SK-N-MC (cell line): Measurements from ENCODE around the gene LPCAT3.

Experiments used
- DNase-seq: peaks from one replicate; pipeline ENCODE4 v3.0.0-alpha.2; 2011; ENCODE audit warnings: low read depth, low spot score
- H3K27ac ChIP-seq: fragments of 200-600 bp; sonication (generic); 2 replicates; pipeline ENCODE4 v1.5.1; 2016; ENCODE audit warnings: mixed run types
- H3K36me3 ChIP-seq: fragments of 200-600 bp; sonication (generic); 2 replicates; pipeline ENCODE4 v1.6.1; 2017; ENCODE audit warnings: antibody characterized with exemption, low read length, mixed read lengths; ENCODE audit not compliant: insufficient read depth
- H3K4me3 ChIP-seq: fragments of 200-600 bp; sonication (generic); 2 replicates; pipeline ENCODE4 v1.5.1; 2016
- H3K9ac ChIP-seq: fragments of 200-600 bp; sonication (generic); 2 replicates; pipeline ENCODE4 v1.8.0; 2017; ENCODE audit warnings: mixed run types, mixed read lengths; ENCODE audit not compliant: insufficient read length
- H3K9me3 ChIP-seq: fragments of 200-600 bp; sonication (generic); 2 replicates; pipeline ENCODE4 v1.6.1; 2017; ENCODE audit warnings: low read depth, mild to moderate bottlenecking, antibody characterized with exemption, low read length, moderate library complexity, mixed read lengths
- EZH2 ChIP-seq: fragments of 200-600 bp; sonication (generic); IDR thresholded peaks from one replicate; pipeline ENCODE4 v1.6.1; 2017; ENCODE audit warnings: antibody characterized with exemption
- FOXP2 ChIP-seq: optimal IDR thresholded peaks from 2 replicates; pipeline ENCODE3; 2011; ENCODE audit warnings: mild to moderate bottlenecking, moderate library complexity; ENCODE audit not compliant: insufficient read depth; ENCODE audit errors: extremely low read length, control extremely low read depth
- POLR2AphosphoS5 ChIP-seq: IDR thresholded peaks from 2 replicates; pipeline ENCODE4 v1.6.1; 2012; ENCODE audit warnings: mild to moderate bottlenecking, low read depth, low read length, borderline replicate concordance

LPCAT3 gene

GRCh38 chr12:6987956-6988553, 30.2 kb downstream of the LPCAT3 start:
- DNase-seq = no peak
- Histone ChIP-seq H3K36me3 (peaks cover 39% of the 10 kb centered on the region), H3K9ac (no peak overlapping the region), H3K4me3 (no peak overlapping the region), H3K9me3 (no peaks in the 10 kb centered on the region), H3K27ac (no peak overlapping the region)
- no peak for TF ChIP-seq FOXP2
- no peak for TF ChIP-seq POLR2AphosphoS5
- TF ChIP-seq EZH2 = no peak

GRCh38 chr12:6982532-6982931, 35.7 kb downstream of the LPCAT3 start:
- TF ChIP-seq POLR2AphosphoS5 = no peak
- TF ChIP-seq EZH2 = no peak
- TF ChIP-seq FOXP2 = no peak
- Histone ChIP-seq H3K4me3 (no peak overlapping the region), H3K36me3 (peaks cover 54% of the 10 kb centered on the region), H3K27ac (no peak overlapping the region), H3K9me3 (no peaks in the 10 kb centered on the region), H3K9ac (no peak overlapping the region)
- no peak for DNase-seq

GRCh38 chr12:6981152-6982052, 36.9 kb downstream of the LPCAT3 start:
- no peak overlapping the region for H3K4me3 ChIP-seq
- no peak for TF ChIP-seq EZH2
- no peak for DNase-seq
- H3K36me3 ChIP-seq = peaks cover 64% of the 10 kb centered on the region
- no peak overlapping the region for H3K9ac ChIP-seq
- H3K27ac ChIP-seq = no peak overlapping the region
- H3K9me3 ChIP-seq = no peaks in the 10 kb centered on the region

GRCh38 chr12:6980740-6981139, 37.5 kb downstream of the LPCAT3 start:
- peaks cover 69% of the 10 kb centered on the region for H3K36me3 ChIP-seq

GRCh38 chr12:6980075-6980474, 38.2 kb downstream of the LPCAT3 start:
- Histone ChIP-seq H3K27ac (no peak overlapping the region), H3K9ac (no peak overlapping the region), H3K4me3 (no peak overlapping the region), H3K36me3 (peaks cover 76% of the 10 kb centered on the region), H3K9me3 (no peaks in the 10 kb centered on the region)
- TF ChIP-seq FOXP2 = no peak
- no peak for TF ChIP-seq EZH2
- no peak for TF ChIP-seq POLR2AphosphoS5
- no peak for DNase-seq

More at GRCh38 chr12:6980740-6981139, 37.5 kb downstream of the LPCAT3 start:
- DNase-seq = no peak
- Histone ChIP-seq H3K9ac (no peak overlapping the region), H3K4me3 (no peak overlapping the region), H3K9me3 (no peaks in the 10 kb centered on the region), H3K27ac (no peak overlapping the region)
- TF ChIP-seq EZH2 (no peak), POLR2AphosphoS5 (no peak), FOXP2 (no peak)

GRCh38 chr12:6979453-6979852, 38.8 kb downstream of the LPCAT3 start:
- Histone ChIP-seq H3K9ac (no peak overlapping the region), H3K36me3 (peaks cover 78% of the 10 kb centered on the region), H3K27ac (0 out of 2 replicates have a peak overlapping the region, but pooled peaks have one; percentile 58), H3K4me3 (no peak overlapping the region), H3K9me3 (no peaks in the 10 kb centered on the region)
- no peak for DNase-seq
- TF ChIP-seq EZH2 = no peak
- TF ChIP-seq POLR2AphosphoS5 = no peak
- TF ChIP-seq FOXP2 = no peak

- H3K4me3 ChIP-seq = no peak overlapping the region
Observed at GRCh38 chr12:6979021-6979420, 39.3 kb downstream of the LPCAT3 start.

GRCh38 chr12:6978611-6979011, 39.7 kb downstream of the LPCAT3 start:
- no peak overlapping the region for H3K9ac ChIP-seq
- H3K9me3 ChIP-seq = no peaks in the 10 kb centered on the region
- H3K4me3 ChIP-seq = no peak overlapping the region
- TF ChIP-seq FOXP2 (no peak), POLR2AphosphoS5 (no peak; the same call in 1 of the 2 replicates), EZH2 (no peak)
- DNase-seq = no peak
- H3K36me3 ChIP-seq = peaks cover 77% of the 10 kb centered on the region
- peak overlapping the region; percentile 58; the same call in 1 of the 2 replicates for H3K27ac ChIP-seq

More at GRCh38 chr12:6979021-6979420, 39.3 kb downstream of the LPCAT3 start:
- no peak for DNase-seq
- Histone ChIP-seq H3K9me3 (no peaks in the 10 kb centered on the region), H3K9ac (no peak overlapping the region), H3K36me3 (peaks cover 78% of the 10 kb centered on the region), H3K27ac (peak overlapping the region; percentile 58; the same call in 1 of the 2 replicates)
- TF ChIP-seq POLR2AphosphoS5 = no peak
